ENCODE measurements around the gene NOX5. TPM values are rescaled to one million over a fixed set of nuclear protein-coding genes. Genes with fewer than 3 reads are reported as not detected.

Gene NOX5
- total RNA-seq, 1 experiment from 2014 or later = not detected

- no peak overlapping the region for H3K4me3 ChIP-seq (ENCODE audit: insufficient read depth, low read depth, low read length)
- no peaks in the 10 kb centered on the region for H3K27me3 ChIP-seq (ENCODE audit: control insufficient read depth, insufficient read depth, low read length)
- no peak for DNase-seq
- no peaks in the 10 kb centered on the region for H3K36me3 ChIP-seq (replicated peaks; ENCODE audit: control insufficient read depth, insufficient read depth, low read length)
Observed at GRCh38 chr15:69096196-69096595, 81.7 kb downstream of the NOX5 start.

GRCh38 chr15:69096626-69097025 is 82.1 kb downstream of the NOX5 start:
- H3K36me3 ChIP-seq (replicated peaks; ENCODE audit: control insufficient read depth, insufficient read depth, low read length) = no peaks in the 10 kb centered on the region
- H3K27me3 ChIP-seq (ENCODE audit: control insufficient read depth, insufficient read depth, low read length) = no peaks in the 10 kb centered on the region
- no peak for DNase-seq
- no peak overlapping the region for H3K4me3 ChIP-seq (ENCODE audit: insufficient read depth, low read depth, low read length)

GRCh38 chr15:69098771-69099170 is 84.3 kb downstream of the NOX5 start:
- Histone ChIP-seq H3K4me3 (ENCODE audit: insufficient read depth, low read depth, low read length) (no peak overlapping the region), H3K27me3 (ENCODE audit: control insufficient read depth, insufficient read depth, low read length) (no peaks in the 10 kb centered on the region), H3K36me3 (replicated peaks; ENCODE audit: control insufficient read depth, insufficient read depth, low read length) (no peaks in the 10 kb centered on the region)
- DNase-seq = no peak

- Histone ChIP-seq H3K36me3 (replicated peaks; ENCODE audit: control insufficient read depth, insufficient read depth, low read length) (no peaks in the 10 kb centered on the region), H3K4me3 (ENCODE audit: insufficient read depth, low read depth, low read length) (no peak overlapping the region), H3K27me3 (ENCODE audit: control insufficient read depth, insufficient read depth, low read length) (no peaks in the 10 kb centered on the region)
- no peak for DNase-seq
Observed at GRCh38 chr15:69099941-69100340, 85.4 kb downstream of the NOX5 start.

GRCh38 chr15:69100821-69101220 is 86.3 kb downstream of the NOX5 start:
- Histone ChIP-seq H3K36me3 (replicated peaks; ENCODE audit: control insufficient read depth, insufficient read depth, low read length) (no peaks in the 10 kb centered on the region), H3K27me3 (ENCODE audit: control insufficient read depth, insufficient read depth, low read length) (no peaks in the 10 kb centered on the region), H3K4me3 (ENCODE audit: insufficient read depth, low read depth, low read length) (no peak overlapping the region)
- no peak for DNase-seq

GRCh38 chr15:69104050-69104750 is 89.7 kb downstream of the NOX5 start:
- H3K36me3 ChIP-seq (replicated peaks; ENCODE audit: control insufficient read depth, insufficient read depth, low read length) = no peaks in the 10 kb centered on the region
- no peaks in the 10 kb centered on the region for H3K27me3 ChIP-seq (ENCODE audit: control insufficient read depth, insufficient read depth, low read length)
- no peak overlapping the region for H3K4me3 ChIP-seq (ENCODE audit: insufficient read depth, low read depth, low read length)
- DNase-seq = no peak

GRCh38 chr15:69105451-69105985 is 91.0 kb downstream of the NOX5 start:
- Histone ChIP-seq H3K36me3 (replicated peaks; ENCODE audit: control insufficient read depth, insufficient read depth, low read length) (no peaks in the 10 kb centered on the region), H3K4me3 (ENCODE audit: insufficient read depth, low read depth, low read length) (no peak overlapping the region), H3K27me3 (ENCODE audit: control insufficient read depth, insufficient read depth, low read length) (no peaks in the 10 kb centered on the region; the same call in 1 of the 2 replicates)
- DNase-seq = no peak

GRCh38 chr15:69107025-69107620 is 92.6 kb downstream of the NOX5 start:
- Histone ChIP-seq H3K36me3 (replicated peaks; ENCODE audit: control insufficient read depth, insufficient read depth, low read length) (no peaks in the 10 kb centered on the region), H3K27me3 (ENCODE audit: control insufficient read depth, insufficient read depth, low read length) (no peaks in the 10 kb centered on the region; the same call in 1 of the 2 replicates)

More at GRCh38 chr15:69107025-69107620, 92.6 kb downstream of the NOX5 start:
- H3K4me3 ChIP-seq (ENCODE audit: insufficient read depth, low read depth, low read length) = no peak overlapping the region
- DNase-seq = no peak

Other genes with a start within 250 kb of the NOX5 start
- 107 and 138 TPM in 2 replicates for gene ANP32A, start 193.8 kb upstream of the NOX5 start, total RNA-seq (2014; rRNA removed; shearing (Covaris generic))
- 0.33 and 0.48 TPM in 2 replicates for gene SPESP1, start 84.2 kb upstream of the NOX5 start, total RNA-seq (2014; rRNA removed; shearing (Covaris generic))
- 7.0 and 7.9 TPM in 2 replicates for gene GLCE, start 145.9 kb downstream of the NOX5 start, total RNA-seq (2014; rRNA removed; shearing (Covaris generic))